ENCODE results near the gene STARD10.

DNA sequence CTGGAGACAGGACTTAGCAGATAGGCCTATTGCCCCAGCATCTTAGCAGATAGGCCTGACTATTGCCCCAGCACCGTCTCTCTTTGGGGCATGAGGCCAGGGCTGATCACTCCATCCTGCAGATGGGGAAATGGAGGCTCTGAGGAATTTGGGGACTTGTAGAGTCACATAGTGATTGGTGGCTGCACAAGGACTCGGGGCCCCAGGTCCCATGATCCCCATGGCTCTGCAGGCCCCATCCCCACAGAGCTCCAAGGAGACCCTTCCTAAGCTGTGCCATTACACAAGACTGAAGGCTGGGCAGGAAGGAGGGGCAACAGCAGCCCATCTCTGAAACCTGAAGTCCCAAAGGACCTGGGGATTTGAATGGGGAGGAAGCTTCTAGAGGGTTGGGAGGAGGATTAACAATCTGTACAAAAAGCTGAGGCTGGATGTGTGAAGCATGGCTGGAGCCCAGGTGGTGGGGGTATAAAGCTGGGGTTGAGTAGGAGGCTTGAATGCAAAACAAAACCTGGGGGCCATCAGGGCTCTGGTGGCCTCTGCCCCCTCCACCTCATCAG, 43.2 kb downstream of the STARD10 start:
- TF ChIP-seq POLR2A (IDR thresholded peaks at IDR 0.05), result no peak
- TF ChIP-seq, protein P1, sequence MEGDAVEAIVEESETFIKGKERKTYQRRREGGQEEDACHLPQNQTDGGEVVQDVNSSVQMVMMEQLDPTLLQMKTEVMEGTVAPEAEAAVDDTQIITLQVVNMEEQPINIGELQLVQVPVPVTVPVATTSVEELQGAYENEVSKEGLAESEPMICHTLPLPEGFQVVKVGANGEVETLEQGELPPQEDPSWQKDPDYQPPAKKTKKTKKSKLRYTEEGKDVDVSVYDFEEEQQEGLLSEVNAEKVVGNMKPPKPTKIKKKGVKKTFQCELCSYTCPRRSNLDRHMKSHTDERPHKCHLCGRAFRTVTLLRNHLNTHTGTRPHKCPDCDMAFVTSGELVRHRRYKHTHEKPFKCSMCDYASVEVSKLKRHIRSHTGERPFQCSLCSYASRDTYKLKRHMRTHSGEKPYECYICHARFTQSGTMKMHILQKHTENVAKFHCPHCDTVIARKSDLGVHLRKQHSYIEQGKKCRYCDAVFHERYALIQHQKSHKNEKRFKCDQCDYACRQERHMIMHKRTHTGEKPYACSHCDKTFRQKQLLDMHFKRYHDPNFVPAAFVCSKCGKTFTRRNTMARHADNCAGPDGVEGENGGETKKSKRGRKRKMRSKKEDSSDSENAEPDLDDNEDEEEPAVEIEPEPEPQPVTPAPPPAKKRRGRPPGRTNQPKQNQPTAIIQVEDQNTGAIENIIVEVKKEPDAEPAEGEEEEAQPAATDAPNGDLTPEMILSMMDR (IDR thresholded peaks at IDR 0.05), result no peak

Data from heart left ventricle (tissue), 13 donors.